HepG2 (cell line): ENCODE measurements around the gene PCIF1. TPM values are rescaled to one million over a fixed set of nuclear protein-coding genes. Genes with fewer than 3 reads are reported as not detected.

Experiments
- AHDC1 ChIP-seq: sonication (generic); formaldehyde crosslinking; IDR thresholded peaks from 2 replicates; pipeline ENCODE4 v1.5.1; 2020; ENCODE audit warnings: mild to moderate bottlenecking, missing genetic modification reagents, borderline replicate concordance
- ESRRA ChIP-seq: sonication (generic); formaldehyde crosslinking; IDR thresholded peaks from 2 replicates; pipeline ENCODE4 v1.5.1; 2020; ENCODE audit warnings: mild to moderate bottlenecking, low read depth, missing genetic modification reagents
- LCORL ChIP-seq, 2 experiments: fragments of 450-650 bp in 1 of 2; sonication (generic) in 1 of 2; formaldehyde crosslinking in 1 of 2; IDR thresholded peaks; 2 replicates each; pipeline versions ENCODE4 v1.5.0 to v1.6.1; 2017 to 2020; ENCODE audit warnings: antibody characterized with exemption in 1 of 2, missing genetic modification reagents in 1 of 2
- MAFG ChIP-seq: sonication (generic); formaldehyde crosslinking; IDR thresholded peaks from 2 replicates; pipeline ENCODE4 v1.5.1; 2020; ENCODE audit warnings: mild to moderate bottlenecking, missing genetic modification reagents
- MATR3 ChIP-seq: sonication (generic); formaldehyde crosslinking; IDR thresholded peaks from 2 replicates; pipeline ENCODE4 v1.4.0; 2020; ENCODE audit warnings: missing genetic modification reagents
- MAX ChIP-seq: IDR thresholded peaks from 2 replicates; pipeline ENCODE4 v1.6.1; 2012; ENCODE audit warnings: inconsistent platforms
- NR2F6 ChIP-seq, 2 experiments: IDR thresholded peaks; 2 replicates each; pipeline ENCODE4 v1.6.1; 2016; ENCODE audit warnings: antibody characterized with exemption in 1 of 2, mild to moderate bottlenecking in 1 of 2
- SATB2 ChIP-seq: sonication (generic); formaldehyde crosslinking; IDR thresholded peaks from 2 replicates; pipeline ENCODE4 v1.5.0; 2020; ENCODE audit warnings: missing genetic modification reagents
- ZNF263 ChIP-seq: sonication (generic); formaldehyde crosslinking; IDR thresholded peaks from 2 replicates; pipeline ENCODE4 v1.4.0; 2020; ENCODE audit warnings: missing genetic modification reagents
- ZNF746 ChIP-seq: sonication (generic); formaldehyde crosslinking; IDR thresholded peaks from 2 replicates; pipeline ENCODE4 v1.8.0; 2022; ENCODE audit warnings: mild to moderate bottlenecking, missing genetic modification reagents
- polyA plus RNA-seq, 8 experiments: library from polyadenylated mRNA; depleted of rRNA in 3 of 8; stranded (reverse) in 7 of 8; unstranded in 1 of 8; fragments of >200 nt; fragmentation: Illumina TruSeq in 4 of 8; extraction: Trizol in 4 of 8; gene quantifications; 2 replicates each; pipeline versions ENCODE4 v1.2.1 to v1.2.3, GENCODE V29; 2011 to 2016; ENCODE audit warnings: low read depth in 4 of 8, missing spikeins in 1 of 8, mixed read lengths in 1 of 8; ENCODE audit not compliant: insufficient read depth in 1 of 8
- total RNA-seq, 5 experiments: library from RNA; depleted of rRNA; stranded (reverse); fragments of >200 nt; fragmentation: Illumina TruSeq; extraction: Trizol; gene quantifications; 2 replicates each; pipeline ENCODE4 v1.2.3, GENCODE V29; 2016; ENCODE audit warnings: low read depth in 1 of 5
- TF ChIP-seq, protein P1 (sequence below): sonication (generic); formaldehyde crosslinking; IDR thresholded peaks from 2 replicates; pipeline ENCODE4 v1.5.1; 2020; ENCODE audit warnings: mild to moderate bottlenecking, missing genetic modification reagents, moderate library complexity
- TF ChIP-seq, protein P2 (sequence below): sonication (generic); formaldehyde crosslinking; IDR thresholded peaks from 2 replicates; pipeline ENCODE4 v1.8.0; 2022; ENCODE audit warnings: mild to moderate bottlenecking, missing genetic modification reagents, moderate library complexity
- TF ChIP-seq, protein P3 (sequence below): sonication (generic); formaldehyde crosslinking; IDR thresholded peaks from 2 replicates; pipeline ENCODE4 v1.4.0; 2020; ENCODE audit warnings: missing genetic modification reagents
- TF ChIP-seq, protein P4 (sequence below): sonication (generic); formaldehyde crosslinking; IDR thresholded peaks from 2 replicates; pipeline ENCODE4 v1.4.0; 2020; ENCODE audit warnings: missing genetic modification reagents, borderline replicate concordance

The PCIF1 gene
- total and polyA plus RNA-seq, 2 of the 13 experiments (the other 11 are each of a cell fraction or from before 2014, with no cell fraction given): 20.9 to 24.4 TPM

GRCh38 chr20:45971675-45972499 lies 37.4 kb downstream of the PCIF1 start, which contains the start of gene ZNF335 (continued):
- TF ChIP-seq, protein P1, sequence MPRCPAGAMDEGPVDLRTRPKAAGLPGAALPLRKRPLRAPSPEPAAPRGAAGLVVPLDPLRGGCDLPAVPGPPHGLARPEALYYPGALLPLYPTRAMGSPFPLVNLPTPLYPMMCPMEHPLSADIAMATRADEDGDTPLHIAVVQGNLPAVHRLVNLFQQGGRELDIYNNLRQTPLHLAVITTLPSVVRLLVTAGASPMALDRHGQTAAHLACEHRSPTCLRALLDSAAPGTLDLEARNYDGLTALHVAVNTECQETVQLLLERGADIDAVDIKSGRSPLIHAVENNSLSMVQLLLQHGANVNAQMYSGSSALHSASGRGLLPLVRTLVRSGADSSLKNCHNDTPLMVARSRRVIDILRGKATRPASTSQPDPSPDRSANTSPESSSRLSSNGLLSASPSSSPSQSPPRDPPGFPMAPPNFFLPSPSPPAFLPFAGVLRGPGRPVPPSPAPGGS: peak; percentile 88
- peak; percentile 88 for TF ChIP-seq LCORL (IDR thresholded peaks at IDR 0.05)
- peak; percentile 87 for TF ChIP-seq LCORL (CRISPR knock-in tag; IDR thresholded peaks at IDR 0.05)
- peak; percentile 75 for TF ChIP-seq ZNF746 (CRISPR knock-in tag)
- TF ChIP-seq, protein P2, sequence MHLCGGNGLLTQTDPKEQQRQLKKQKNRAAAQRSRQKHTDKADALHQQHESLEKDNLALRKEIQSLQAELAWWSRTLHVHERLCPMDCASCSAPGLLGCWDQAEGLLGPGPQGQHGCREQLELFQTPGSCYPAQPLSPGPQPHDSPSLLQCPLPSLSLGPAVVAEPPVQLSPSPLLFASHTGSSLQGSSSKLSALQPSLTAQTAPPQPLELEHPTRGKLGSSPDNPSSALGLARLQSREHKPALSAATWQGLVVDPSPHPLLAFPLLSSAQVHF (CRISPR knock-in tag): peak; percentile 64; the same call in 1 of the 2 replicates
- peak; percentile 74 for TF ChIP-seq NR2F6 (IDR thresholded peaks at IDR 0.05)
- TF ChIP-seq NR2F6 (CRISPR knock-in tag; IDR thresholded peaks at IDR 0.05): peak; percentile 64
- peak; percentile 81; the same call in 1 of the 2 replicates for TF ChIP-seq AHDC1 (CRISPR knock-in tag)
- peak; percentile 10; the same call in 1 of the 2 replicates for TF ChIP-seq ESRRA
- TF ChIP-seq ZNF263 (CRISPR knock-in tag): 0 out of 2 replicates have a peak, but pooled peaks have one; percentile 59
- no peak for TF ChIP-seq MAFG (CRISPR knock-in tag)
- TF ChIP-seq, protein P3, sequence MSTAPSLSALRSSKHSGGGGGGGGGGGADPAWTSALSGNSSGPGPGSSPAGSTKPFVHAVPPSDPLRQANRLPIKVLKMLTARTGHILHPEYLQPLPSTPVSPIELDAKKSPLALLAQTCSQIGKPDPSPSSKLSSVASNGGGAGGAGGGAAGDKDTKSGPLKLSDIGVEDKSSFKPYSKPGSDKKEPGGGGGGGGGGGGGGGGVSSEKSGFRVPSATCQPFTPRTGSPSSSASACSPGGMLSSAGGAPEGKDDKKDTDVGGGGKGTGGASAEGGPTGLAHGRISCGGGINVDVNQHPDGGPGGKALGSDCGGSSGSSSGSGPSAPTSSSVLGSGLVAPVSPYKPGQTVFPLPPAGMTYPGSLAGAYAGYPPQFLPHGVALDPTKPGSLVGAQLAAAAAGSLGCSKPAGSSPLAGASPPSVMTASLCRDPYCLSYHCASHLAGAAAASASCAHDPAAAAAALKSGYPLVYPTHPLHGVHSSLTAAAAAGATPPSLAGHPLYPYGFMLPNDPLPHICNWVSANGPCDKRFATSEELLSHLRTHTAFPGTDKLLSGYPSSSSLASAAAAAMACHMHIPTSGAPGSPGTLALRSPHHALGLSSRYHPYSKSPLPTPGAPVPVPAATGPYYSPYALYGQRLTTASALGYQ (CRISPR knock-in tag): peak; percentile 82
- TF ChIP-seq MATR3 (CRISPR knock-in tag): no peak
- TF ChIP-seq SATB2: no peak; the same call in 1 of the 2 replicates
- peak; percentile 83 for TF ChIP-seq MAX
- TF ChIP-seq, protein P4, sequence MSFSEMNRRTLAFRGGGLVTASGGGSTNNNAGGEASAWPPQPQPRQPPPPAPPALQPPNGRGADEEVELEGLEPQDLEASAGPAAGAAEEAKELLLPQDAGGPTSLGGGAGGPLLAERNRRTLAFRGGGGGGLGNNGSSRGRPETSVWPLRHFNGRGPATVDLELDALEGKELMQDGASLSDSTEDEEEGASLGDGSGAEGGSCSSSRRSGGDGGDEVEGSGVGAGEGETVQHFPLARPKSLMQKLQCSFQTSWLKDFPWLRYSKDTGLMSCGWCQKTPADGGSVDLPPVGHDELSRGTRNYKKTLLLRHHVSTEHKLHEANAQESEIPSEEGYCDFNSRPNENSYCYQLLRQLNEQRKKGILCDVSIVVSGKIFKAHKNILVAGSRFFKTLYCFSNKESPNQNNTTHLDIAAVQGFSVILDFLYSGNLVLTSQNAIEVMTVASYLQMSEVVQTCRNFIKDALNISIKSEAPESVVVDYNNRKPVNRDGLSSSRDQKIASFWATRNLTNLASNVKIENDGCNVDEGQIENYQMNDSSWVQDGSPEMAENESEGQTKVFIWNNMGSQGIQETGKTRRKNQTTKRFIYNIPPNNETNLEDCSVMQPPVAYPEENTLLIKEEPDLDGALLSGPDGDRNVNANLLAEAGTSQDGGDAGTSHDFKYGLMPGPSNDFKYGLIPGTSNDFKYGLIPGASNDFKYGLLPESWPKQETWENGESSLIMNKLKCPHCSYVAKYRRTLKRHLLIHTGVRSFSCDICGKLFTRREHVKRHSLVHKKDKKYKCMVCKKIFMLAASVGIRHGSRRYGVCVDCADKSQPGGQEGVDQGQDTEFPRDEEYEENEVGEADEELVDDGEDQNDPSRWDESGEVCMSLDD (CRISPR knock-in tag): 0 out of 2 replicates have a peak, but pooled peaks have one; percentile 43
